Measurements from ENCODE around the gene FLYWCH1. TPM values are rescaled to one million over a fixed set of nuclear protein-coding genes. Genes with fewer than 3 reads are reported as not detected.

Gene FLYWCH1
- total and polyA plus RNA-seq, 2 donors (not counting 1 experiment from before 2014, with no cell fraction given), result 12.0 to 58.5 TPM

GRCh38 chr16:2976673-2977072 is 64.9 kb downstream of the FLYWCH1 start:
- Histone ChIP-seq H3K4me3 (replicated peaks in 1 of 4; ENCODE audit: control extremely low read depth in 1 of 4, insufficient read depth in 1 of 4, low read depth in 3 of 4, low read length in 4 of 4) (no peak overlapping the region), H3K9me3 (ENCODE audit: control insufficient read depth, insufficient read depth, low read depth, low read length) (no peaks in the 10 kb centered on the region), H4K20me1 (ENCODE audit: control insufficient read depth, extremely low read depth, insufficient read depth, low read length) (no peaks in the 10 kb centered on the region), H3K79me2 (ENCODE audit: control insufficient read depth, insufficient read depth, low read length) (peaks cover 5% of the 10 kb centered on the region), H3K36me3 (ENCODE audit: control insufficient read depth, insufficient read depth, low read length) (peaks cover 2% of the 10 kb centered on the region), H3K27ac (ENCODE audit: insufficient read depth, low read length) (no peak overlapping the region), H3K4me2 (ENCODE audit: extremely low read depth, insufficient read depth, low read length) (no peak overlapping the region), H2AFZ (ENCODE audit: low read length) (no peak overlapping the region), H3K27me3 (ENCODE audit: control insufficient read depth, insufficient read depth, low read length) (no peaks in the 10 kb centered on the region), H3K4me1 (ENCODE audit: control insufficient read depth, extremely low read depth, insufficient read depth, low read length) (peaks cover 8% of the 10 kb centered on the region), H3K9ac (ENCODE audit: insufficient read depth, low read length) (no peak overlapping the region)
- TF ChIP-seq CTCF (conservative IDR thresholded peaks at IDR 0.05 in 1 of 2, IDR thresholded peaks at IDR 0.05 in 1 of 2; ENCODE audit: low read depth in 1 of 2, low read length in 2 of 2), result no peak
- no peak for TF ChIP-seq EZH2 (IDR thresholded peaks at IDR 0.05; ENCODE audit: low read length, missing control alignments)
- no peak for DNase-seq (ENCODE audit: low read depth in 2 of 2)

DNA sequence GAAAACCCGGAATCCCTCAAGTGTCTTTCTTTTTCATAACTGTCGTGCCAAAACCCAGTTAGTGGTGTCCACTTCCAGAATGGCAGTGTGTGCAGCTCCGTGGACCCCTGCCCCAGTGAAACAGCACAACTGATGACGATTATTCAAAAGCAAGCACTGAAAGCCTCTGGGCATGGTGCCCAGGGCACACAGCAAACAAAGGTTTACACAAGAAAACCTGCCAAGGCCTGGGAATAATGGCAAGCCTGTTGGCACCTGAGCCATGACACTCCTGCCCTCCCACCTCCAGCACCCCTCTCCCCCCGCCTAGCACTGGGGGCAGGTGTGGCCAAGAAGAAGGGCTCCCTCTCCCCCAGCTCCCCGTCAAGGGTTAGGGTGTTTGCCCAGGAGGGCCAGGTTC is 65.7 kb downstream of the FLYWCH1 start:
- Histone ChIP-seq H3K27ac (ENCODE audit: insufficient read depth, low read length) (no peak overlapping the region), H3K79me2 (ENCODE audit: control insufficient read depth, insufficient read depth, low read length) (peaks cover 5% of the 10 kb centered on the region), H4K20me1 (ENCODE audit: control insufficient read depth, extremely low read depth, insufficient read depth, low read length) (no peaks in the 10 kb centered on the region), H2AFZ (ENCODE audit: low read length) (no peak overlapping the region), H3K27me3 (ENCODE audit: control insufficient read depth, insufficient read depth, low read length) (no peaks in the 10 kb centered on the region), H3K9ac (ENCODE audit: insufficient read depth, low read length) (no peak overlapping the region), H3K9me3 (ENCODE audit: control insufficient read depth, insufficient read depth, low read depth, low read length) (no peaks in the 10 kb centered on the region), H3K4me3 (replicated peaks in 1 of 4; ENCODE audit: control extremely low read depth in 1 of 4, insufficient read depth in 1 of 4, low read depth in 3 of 4, low read length in 4 of 4) (no peak overlapping the region), H3K4me1 (ENCODE audit: control insufficient read depth, extremely low read depth, insufficient read depth, low read length) (peaks cover 8% of the 10 kb centered on the region), H3K4me2 (ENCODE audit: extremely low read depth, insufficient read depth, low read length) (no peak overlapping the region), H3K36me3 (ENCODE audit: control insufficient read depth, insufficient read depth, low read length) (peaks cover 2% of the 10 kb centered on the region)
- no peak for DNase-seq (ENCODE audit: low read depth in 2 of 2)
- TF ChIP-seq CTCF (conservative IDR thresholded peaks at IDR 0.05 in 1 of 2, IDR thresholded peaks at IDR 0.05 in 1 of 2; ENCODE audit: low read depth in 1 of 2, low read length in 2 of 2) (no peak), EZH2 (IDR thresholded peaks at IDR 0.05; ENCODE audit: low read length, missing control alignments) (no peak)

GRCh38 chr16:2979669-2980226 is 68.0 kb downstream of the FLYWCH1 start:
- Histone ChIP-seq H3K9ac (ENCODE audit: insufficient read depth, low read length) (peak overlapping the region; percentile 88), H3K27ac (ENCODE audit: insufficient read depth, low read length) (peak overlapping the region; percentile 83), H3K4me2 (ENCODE audit: extremely low read depth, insufficient read depth, low read length) (peak overlapping the region; percentile 91)

More at GRCh38 chr16:2979669-2980226, 68.0 kb downstream of the FLYWCH1 start:
- Histone ChIP-seq H3K27me3 (ENCODE audit: control insufficient read depth, insufficient read depth, low read length) (no peaks in the 10 kb centered on the region), H3K79me2 (ENCODE audit: control insufficient read depth, insufficient read depth, low read length) (peaks cover 5% of the 10 kb centered on the region), H3K4me3 (replicated peaks in 1 of 4; ENCODE audit: control extremely low read depth in 1 of 4, insufficient read depth in 1 of 4, low read depth in 3 of 4, low read length in 4 of 4) (peak overlapping the region; percentile 24 to 85 (median 72)), H2AFZ (ENCODE audit: low read length) (peak overlapping the region; percentile 49), H3K36me3 (ENCODE audit: control insufficient read depth, insufficient read depth, low read length) (peaks cover 2% of the 10 kb centered on the region), H3K4me1 (ENCODE audit: control insufficient read depth, extremely low read depth, insufficient read depth, low read length) (peaks cover 8% of the 10 kb centered on the region), H3K9me3 (ENCODE audit: control insufficient read depth, insufficient read depth, low read depth, low read length) (no peaks in the 10 kb centered on the region), H4K20me1 (ENCODE audit: control insufficient read depth, extremely low read depth, insufficient read depth, low read length) (no peaks in the 10 kb centered on the region)
- DNase-seq (ENCODE audit: low read depth in 2 of 2), result no peak
- no peak for TF ChIP-seq CTCF (conservative IDR thresholded peaks at IDR 0.05 in 1 of 2, IDR thresholded peaks at IDR 0.05 in 1 of 2; ENCODE audit: low read depth in 1 of 2, low read length in 2 of 2)
- no peak for TF ChIP-seq EZH2 (IDR thresholded peaks at IDR 0.05; ENCODE audit: low read length, missing control alignments)

Measured in fibroblast of lung (primary cell).